Activated effector memory CD4-positive, alpha-beta T cell treated with anti-CD3 and anti-CD28 coated beads, Interleukin-2, amount 50 U/mL, for 16 hours (primary cell): ENCODE measurements around the gene MYB.
"Not testable (repeated sequence)": the region's sequence is repeated elsewhere in the genome, so short reads cannot be mapped to it uniquely, and the experiment has no call there.

Source experiments
- DNase-seq: peaks from one replicate; pipeline ENCODE4 v3.0.0-alpha.2; 2020

The MYB gene

GRCh38 chr6:135180542-135181332 lies at the start of gene MYB:
Gene MYB, plus strand, starts transcription at chr6:135181308. Its CDS starts 206 bp downstream, at chr6:135181514.
- DNase-seq, result peak; percentile 91

- no peak for DNase-seq
These were observed 48.3 kb upstream of the MYB start for GRCh38 chr6:135132776-135133175.

- no peak for DNase-seq
These were observed 45.3 kb upstream of the MYB start for GRCh38 chr6:135135835-135136234.

- no peak for DNase-seq
These were observed 43.3 kb upstream of the MYB start for GRCh38 chr6:135137826-135138225.

- DNase-seq, result no peak
These were observed 39.9 kb upstream of the MYB start for GRCh38 chr6:135141182-135141581.

- DNase-seq, result no peak
These were observed 39.4 kb upstream of the MYB start for GRCh38 chr6:135141728-135142127.

- not testable (repeated sequence) for DNase-seq
These were observed 38.9 kb upstream of the MYB start for GRCh38 chr6:135142232-135142631.

- no peak for DNase-seq
These were observed 36.4 kb upstream of the MYB start for GRCh38 chr6:135144673-135145062.

GRCh38 chr6:135145063-135145800 lies 35.9 kb upstream of the MYB start:
- no peak for DNase-seq

- DNase-seq, result no peak
These were observed 34.8 kb upstream of the MYB start for GRCh38 chr6:135146162-135146934.

GRCh38 chr6:135147637-135148592 lies 33.2 kb upstream of the MYB start:
- DNase-seq, result no peak

GRCh38 chr6:135148889-135149288 lies 32.2 kb upstream of the MYB start:
- DNase-seq, result no peak

- no peak for DNase-seq
These were observed 31.7 kb upstream of the MYB start for GRCh38 chr6:135149376-135149775.

- not testable (repeated sequence) for DNase-seq
These were observed 30.6 kb upstream of the MYB start for GRCh38 chr6:135150481-135150880.

GRCh38 chr6:135154125-135154524 lies 27.0 kb upstream of the MYB start:
- DNase-seq, result not testable (repeated sequence)

GRCh38 chr6:135158397-135158796 lies 22.7 kb upstream of the MYB start:
- no peak for DNase-seq

GRCh38 chr6:135159531-135159930 lies 21.6 kb upstream of the MYB start:
- no peak for DNase-seq

GRCh38 chr6:135161411-135162395 lies 19.4 kb upstream of the MYB start:
- no peak for DNase-seq

- DNase-seq, result peak; percentile 78
These were observed 18.2 kb upstream of the MYB start for GRCh38 chr6:135162678-135163439.

- DNase-seq, result peak; percentile 79
These were observed 17.7 kb upstream of the MYB start for GRCh38 chr6:135163440-135163738.
